HEK293 (cell line): ENCODE results near the gene ELMO1.

Source experiments
- CTCF ChIA-PET: fragments of 350-600 bp; formaldehyde crosslinking; extraction: SDS; loops from one replicate; lab custom pipeline; 2021; ENCODE audit warnings: antibody characterized with exemption; lab: Yijun Ruan, JAX
- POLR2A ChIA-PET: fragments of 300-600 bp; formaldehyde crosslinking; extraction: SDS; loops from one replicate; lab custom pipeline; 2020; ENCODE audit warnings: antibody characterized with exemption, inconsistent platforms; lab: Yijun Ruan, JAX
- H3K27ac ChIP-seq: fragments of 200-500 bp; sonication (Bioruptor generic); 2 replicates; pipeline ENCODE4 v1.5.1; 2014; ENCODE audit warnings: low read depth, low read length, control low read depth, inconsistent platforms; ENCODE audit errors: extremely low read depth
- H3K36me3 ChIP-seq, 2 experiments: fragments of 200-500 bp in 1 of 2; sonication (Bioruptor generic) in 1 of 2; 1 replicate in 1 of 2; 2 replicates in 1 of 2; pipeline ENCODE4 v1.5.1; 2014 to 2017; ENCODE audit warnings: inconsistent platforms in 2 of 2, low read length in 2 of 2; ENCODE audit not compliant: control insufficient read depth in 2 of 2, insufficient read depth in 1 of 2
- H3K4me1 ChIP-seq: fragments of 200-500 bp; sonication (Bioruptor generic); 2 replicates; pipeline ENCODE4 v1.5.1; 2014; ENCODE audit warnings: mild to moderate bottlenecking, low read length, inconsistent platforms; ENCODE audit not compliant: control insufficient read depth, insufficient read depth
- H3K4me3 ChIP-seq: 2 replicates; pipeline ENCODE4 v1.5.1; 2011; ENCODE audit warnings: low read depth, mild to moderate bottlenecking, control low read depth, low read length, moderate library complexity
- H3K9me3 ChIP-seq: fragments of 200-500 bp; sonication (Bioruptor generic); 2 replicates; pipeline ENCODE4 v1.5.1; 2014; ENCODE audit warnings: low read depth, low read length, inconsistent platforms; ENCODE audit not compliant: control insufficient read depth, insufficient read depth
- EGR2 ChIP-seq: fragments of 450-650 bp; formaldehyde crosslinking; IDR thresholded peaks from 2 replicates; pipeline ENCODE4 v1.5.1; 2016; ENCODE audit warnings: low read depth, missing biosample characterization, missing genetic modification characterization
- GFI1B ChIP-seq: fragments of 450-650 bp; formaldehyde crosslinking; IDR thresholded peaks from 2 replicates; pipeline ENCODE4 v1.5.1; 2016; ENCODE audit warnings: missing biosample characterization, missing genetic modification characterization
- HOXC10 ChIP-seq: sonication (generic); formaldehyde crosslinking; IDR thresholded peaks from 2 replicates; pipeline ENCODE4 v1.8.1; 2023; ENCODE audit warnings: mild to moderate bottlenecking, missing genetic modification reagents
- INSM2 ChIP-seq: fragments of 450-650 bp; formaldehyde crosslinking; IDR thresholded peaks from 2 replicates; pipeline ENCODE4 v1.5.1; 2016; ENCODE audit warnings: missing biosample characterization, missing genetic modification characterization
- KLF1 ChIP-seq: fragments of 450-650 bp; formaldehyde crosslinking; IDR thresholded peaks from 2 replicates; pipeline ENCODE4 v1.5.1; 2016; ENCODE audit warnings: missing biosample characterization, missing genetic modification characterization
- PRDM1 ChIP-seq: fragments of 450-650 bp; formaldehyde crosslinking; IDR thresholded peaks from 2 replicates; pipeline ENCODE4; 2016; ENCODE audit warnings: missing biosample characterization, missing genetic modification characterization
- PRDM6 ChIP-seq: fragments of 450-650 bp; formaldehyde crosslinking; IDR thresholded peaks from 2 replicates; pipeline ENCODE4 v1.5.1; 2017; ENCODE audit warnings: missing biosample characterization, missing genetic modification characterization
- SCRT1 ChIP-seq: fragments of 450-650 bp; formaldehyde crosslinking; IDR thresholded peaks from 2 replicates; pipeline ENCODE4 v1.5.1; 2016; ENCODE audit warnings: missing biosample characterization, missing genetic modification characterization, borderline replicate concordance
- TCF7L2 ChIP-seq: IDR thresholded peaks from 2 replicates; pipeline ENCODE4 v1.6.1; 2011; ENCODE audit warnings: low read depth, mild to moderate bottlenecking, inconsistent platforms, low read length, moderate library complexity, borderline replicate concordance
- ZNF26 ChIP-seq: fragments of 450-650 bp; formaldehyde crosslinking; IDR thresholded peaks from 2 replicates; pipeline ENCODE4 v1.5.1; 2016; ENCODE audit warnings: missing biosample characterization, missing genetic modification characterization
- ZNF398 ChIP-seq: fragments of 450-650 bp; formaldehyde crosslinking; IDR thresholded peaks from 2 replicates; pipeline ENCODE4 v1.5.1; 2017; ENCODE audit warnings: missing biosample characterization, missing genetic modification characterization
- ZNF488 ChIP-seq: fragments of 450-650 bp; formaldehyde crosslinking; IDR thresholded peaks from 2 replicates; pipeline ENCODE4 v1.5.1; 2016; ENCODE audit warnings: missing biosample characterization, missing genetic modification characterization
- ZNF514 ChIP-seq: fragments of 450-650 bp; formaldehyde crosslinking; IDR thresholded peaks from 2 replicates; pipeline ENCODE4 v1.5.1; 2016; ENCODE audit warnings: missing biosample characterization, missing genetic modification characterization
- ZNF560 ChIP-seq: fragments of 450-650 bp; formaldehyde crosslinking; IDR thresholded peaks from 2 replicates; pipeline ENCODE4 v1.5.1; 2017; ENCODE audit warnings: missing biosample characterization, missing genetic modification characterization, borderline replicate concordance
- ZNF645 ChIP-seq: fragments of 450-650 bp; formaldehyde crosslinking; IDR thresholded peaks from 2 replicates; pipeline ENCODE4; 2016; ENCODE audit warnings: missing biosample characterization, missing genetic modification characterization
- ZNF664 ChIP-seq: fragments of 450-650 bp; formaldehyde crosslinking; IDR thresholded peaks from 2 replicates; pipeline ENCODE4 v1.5.1; 2016; ENCODE audit warnings: missing biosample characterization, missing genetic modification characterization
- ZNF704 ChIP-seq: fragments of 450-650 bp; formaldehyde crosslinking; IDR thresholded peaks from 2 replicates; pipeline ENCODE4 v1.5.1; 2016; ENCODE audit warnings: missing biosample characterization, missing genetic modification characterization
- ZNF785 ChIP-seq: fragments of 450-650 bp; formaldehyde crosslinking; IDR thresholded peaks from 2 replicates; pipeline ENCODE4 v1.5.1; 2016; ENCODE audit warnings: missing biosample characterization, missing genetic modification characterization
- ZNF791 ChIP-seq: fragments of 450-650 bp; formaldehyde crosslinking; IDR thresholded peaks from 2 replicates; pipeline ENCODE4 v1.5.1; 2016; ENCODE audit warnings: missing biosample characterization, missing genetic modification characterization
- ZSCAN23 ChIP-seq: fragments of 450-650 bp; formaldehyde crosslinking; IDR thresholded peaks from 2 replicates; pipeline ENCODE4 v1.5.1; 2016; ENCODE audit warnings: missing biosample characterization, missing genetic modification characterization

Gene ELMO1

GRCh38 chr7:37445790-37446189, 2.9 kb downstream of the ELMO1 start:
- TF ChIP-seq GFI1B (tag by site-specific recombination) (no peak), ZNF704 (tag by site-specific recombination) (no peak), PRDM1 (tag by site-specific recombination) (peak; percentile 47)
- H3K4me1 ChIP-seq, result peaks cover 4% of the 10 kb centered on the region
- H3K36me3 ChIP-seq, result no peaks in the 10 kb centered on the region
- ChIA-PET POLR2A (no interaction called here), CTCF (no interaction called here)
- H3K4me3 ChIP-seq, result no peak overlapping the region
- H3K27ac ChIP-seq, result no peak overlapping the region
- H3K9me3 ChIP-seq, result no peaks in the 10 kb centered on the region

GRCh38 chr7:37445064-37445723, 3.5 kb downstream of the ELMO1 start:
- Histone ChIP-seq H3K27ac (no peak overlapping the region), H3K4me1 (peaks cover 4% of the 10 kb centered on the region), H3K9me3 (no peaks in the 10 kb centered on the region), H3K36me3 (no peaks in the 10 kb centered on the region), H3K4me3 (no peak overlapping the region)
- ChIA-PET POLR2A (no interaction called here), CTCF (no interaction called here)
- no peak for TF ChIP-seq ZNF514 (tag by site-specific recombination)
- no peak for TF ChIP-seq TCF7L2
- no peak for TF ChIP-seq ZNF560 (tag by site-specific recombination)
- TF ChIP-seq ZNF398 (tag by site-specific recombination), result no peak
- TF ChIP-seq EGR2 (tag by site-specific recombination), result no peak
- no peak for TF ChIP-seq INSM2 (tag by site-specific recombination)
- no peak for TF ChIP-seq ZNF26 (tag by site-specific recombination)
- TF ChIP-seq ZNF791 (tag by site-specific recombination), result no peak
- TF ChIP-seq PRDM6, result no peak
- TF ChIP-seq ZNF645 (tag by site-specific recombination), result no peak
- TF ChIP-seq ZNF785, result no peak
- no peak for TF ChIP-seq KLF1 (tag by site-specific recombination)
- TF ChIP-seq ZSCAN23 (tag by site-specific recombination), result no peak
- TF ChIP-seq ZNF488, result no peak
- TF ChIP-seq ZNF664 (tag by site-specific recombination), result no peak
- no peak for TF ChIP-seq HOXC10 (CRISPR knock-in tag)
- TF ChIP-seq SCRT1, result no peak
